Activated CD8-positive, alpha-beta T cell treated with anti-CD3 and anti-CD28 coated beads, Interleukin-2, amount 10 ng/mL, durations not matched to agents 7 days and 5 days (primary cell): ENCODE results near the gene SFI1. TPM values are rescaled to one million over a fixed set of nuclear protein-coding genes. Genes with fewer than 3 reads are reported as not detected.
"Not testable (repeated sequence)": the region's sequence is repeated elsewhere in the genome, so short reads cannot be mapped to it uniquely, and the experiment has no call there.

ENCODE experiments used
- ATAC-seq: fragments of 150-1000 bp; cut with Tn5 transposase; one replicate; pipeline ENCODE4 v1.10.0; 2021; ENCODE audit warnings: moderate library complexity
- CTCF ChIA-PET: fragments of 350-600 bp; sonication (Branson Sonifier 250); formaldehyde crosslinking; loops from one replicate; lab custom pipeline; 2021; ENCODE audit warnings: antibody characterized with exemption; lab: Charles Lee
- POLR2A ChIA-PET: fragments of 350-600 bp; sonication (Branson Sonifier 250); formaldehyde crosslinking; loops from one replicate; lab custom pipeline; 2021; ENCODE audit warnings: antibody characterized with exemption; lab: Charles Lee
- DNase-seq: peaks from one replicate; pipeline ENCODE4 v3.0.0-alpha.2; 2020
- H3K27ac Mint-ChIP-seq: one replicate; pipeline ENCODE4 v1.8.0; 2021; ENCODE audit warnings: mild to moderate bottlenecking, mixed read lengths
- H3K27me3 Mint-ChIP-seq: one replicate; pipeline ENCODE4 v1.8.0; 2021; ENCODE audit warnings: low read depth, mixed read lengths
- H3K36me3 Mint-ChIP-seq: one replicate; pipeline ENCODE4 v1.8.0; 2021; ENCODE audit warnings: low read depth, mixed read lengths
- H3K4me1 Mint-ChIP-seq: one replicate; pipeline ENCODE4 v1.8.0; 2021; ENCODE audit warnings: low read depth, mixed read lengths
- H3K4me3 Mint-ChIP-seq: one replicate; pipeline ENCODE4 v1.8.0; 2021; ENCODE audit warnings: mild to moderate bottlenecking, mixed read lengths
- H3K9me3 Mint-ChIP-seq: one replicate; pipeline ENCODE4 v1.8.0; 2022; ENCODE audit warnings: mixed read lengths; ENCODE audit not compliant: insufficient read depth
- total RNA-seq, 2 experiments: library from RNA; stranded (reverse); gene quantifications; one replicate each; pipeline ENCODE4 v1.2.3, GENCODE V29; 2021

Gene SFI1
- total RNA-seq, 2 experiments from 2014 or later: 136 to 141 TPM

DNA sequence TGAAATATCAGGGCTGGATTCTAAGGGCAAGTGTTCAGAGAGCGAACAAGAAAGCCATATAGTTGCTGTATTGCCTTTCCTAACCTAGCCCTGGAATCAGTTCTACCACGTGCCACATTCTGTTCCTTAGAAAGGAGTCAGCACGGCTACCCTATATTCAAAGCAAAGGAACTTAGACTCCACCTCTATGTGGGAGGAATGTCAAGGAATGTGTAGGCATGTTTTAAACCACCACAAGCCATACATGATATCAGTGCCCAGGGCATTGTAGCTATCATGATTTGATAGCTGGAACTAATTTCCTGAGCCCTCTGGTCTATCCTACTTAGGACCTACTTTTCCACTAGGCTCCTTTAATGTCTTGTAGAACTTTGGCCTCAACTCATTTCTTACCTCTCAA lies 4.2 kb upstream of the SFI1 start:
- no peaks in the 10 kb centered on the region for H3K9me3 Mint-ChIP-seq
- no peak overlapping the region for H3K27ac Mint-ChIP-seq
- H3K4me3 Mint-ChIP-seq: no peak overlapping the region
- H3K27me3 Mint-ChIP-seq: no peaks in the 10 kb centered on the region
- no peak for ATAC-seq
- H3K36me3 Mint-ChIP-seq: peaks cover 14% of the 10 kb centered on the region
- POLR2A ChIA-PET: interaction anchor here (1.2 kb wide), 1 partner anchor 138 kb away, joined by 5 read pairs; no protein-coding TSS in a partner anchor
- peaks cover 39% of the 10 kb centered on the region for H3K4me1 Mint-ChIP-seq
- CTCF ChIA-PET: interaction anchor here (1.2 to 1.7 kb wide), 4 partner anchors 40 to 142 kb away, joined by 3 to 8 read pairs (median 5); no protein-coding TSS in a partner anchor
- no peak for DNase-seq

GRCh38 chr22:31493355-31493754 lies 3.0 kb upstream of the SFI1 start:
- H3K9me3 Mint-ChIP-seq, ATAC-seq, H3K4me3 Mint-ChIP-seq, DNase-seq, H3K27me3 Mint-ChIP-seq, H3K27ac Mint-ChIP-seq: not testable (repeated sequence)
- H3K36me3 Mint-ChIP-seq: peaks cover 17% of the 10 kb centered on the region
- POLR2A ChIA-PET: interaction anchor here (0.5 kb wide), 1 partner anchor 147 kb away, joined by 3 read pairs; no protein-coding TSS in a partner anchor
- CTCF ChIA-PET: interaction anchor here (1.7 kb wide), 1 partner anchor 141 kb away, joined by 4 read pairs; no protein-coding TSS in a partner anchor
- H3K4me1 Mint-ChIP-seq: peaks cover 42% of the 10 kb centered on the region

GRCh38 chr22:31495343-31495742 lies 993 bp upstream of the SFI1 start:
- Mint-ChIP-seq H3K27ac (peak overlapping the region; percentile 97), H3K4me3 (peak overlapping the region; percentile 87), H3K4me1 (peaks cover 47% of the 10 kb centered on the region), H3K27me3 (no peaks in the 10 kb centered on the region), H3K36me3 (peaks cover 22% of the 10 kb centered on the region), H3K9me3 (no peaks in the 10 kb centered on the region)
- ATAC-seq (no peak), DNase-seq (no peak)
- ChIA-PET CTCF (interaction anchor here (0.6 kb wide), 1 partner anchor 32 kb away, joined by 3 read pairs; no protein-coding TSS in a partner anchor), POLR2A (interaction anchor here (0.7 to 1.7 kb wide), 5 partner anchors 23 to 149 kb away, joined by 3 to 5 read pairs (median 4); partner anchors contain the start of gene PATZ1)

- H3K36me3 Mint-ChIP-seq: peaks cover 30% of the 10 kb centered on the region
- H3K4me3 Mint-ChIP-seq: peak overlapping the region; percentile 87
- CTCF ChIA-PET: no interaction called here
- H3K9me3 Mint-ChIP-seq: no peaks in the 10 kb centered on the region
- peak overlapping the region; percentile 97 for H3K27ac Mint-ChIP-seq
- H3K27me3 Mint-ChIP-seq: no peaks in the 10 kb centered on the region
- H3K4me1 Mint-ChIP-seq: peaks cover 38% of the 10 kb centered on the region
- peak; percentile 59 for DNase-seq
- POLR2A ChIA-PET: no interaction called here
- peak; percentile 48 for ATAC-seq
These were observed 405 bp downstream of the SFI1 start for GRCh38 chr22:31496735-31497146.

DNA sequence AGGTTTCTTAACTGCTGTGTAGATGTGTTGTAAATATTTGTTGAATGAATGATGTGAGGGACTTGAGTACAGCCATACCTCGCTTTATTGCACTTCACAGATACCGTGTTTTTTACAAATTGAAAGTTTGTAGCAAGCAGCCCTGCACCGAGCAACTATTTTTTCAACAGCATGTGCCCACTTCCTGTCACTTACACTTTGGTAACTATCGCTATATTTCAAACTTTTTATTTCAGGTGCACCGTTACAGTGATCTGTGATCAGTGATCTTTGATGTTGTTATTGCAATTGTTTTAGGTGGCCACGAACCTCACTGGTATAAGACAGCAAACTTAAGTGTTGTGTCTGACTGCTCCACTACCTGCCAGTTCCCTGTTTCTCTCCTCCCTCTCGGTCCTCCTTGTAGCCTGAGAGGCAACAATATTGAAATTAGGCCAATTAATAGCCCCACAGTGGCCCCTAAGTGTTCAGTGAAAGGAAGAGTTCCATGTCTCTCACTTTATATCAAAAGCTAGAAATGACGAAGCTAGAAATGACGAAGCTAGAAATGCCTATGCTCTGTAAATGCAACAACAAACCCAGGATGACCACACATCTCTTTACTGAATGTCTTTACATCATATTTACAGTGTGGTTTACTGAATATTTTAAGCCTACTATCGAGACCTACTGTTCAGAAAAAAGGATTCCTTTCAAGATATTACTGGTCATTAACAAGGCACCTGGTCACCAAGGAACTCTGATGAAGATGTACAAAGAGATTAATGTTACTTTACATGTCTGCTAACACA lies 1.0 kb downstream of the SFI1 start:
- Mint-ChIP-seq H3K27ac (peak overlapping the region; percentile 97), H3K9me3 (no peaks in the 10 kb centered on the region), H3K27me3 (no peaks in the 10 kb centered on the region), H3K4me1 (peaks cover 38% of the 10 kb centered on the region), H3K36me3 (peaks cover 34% of the 10 kb centered on the region), H3K4me3 (peak overlapping the region; percentile 87)
- peak; percentile 40 for DNase-seq
- ATAC-seq: peak; percentile 1
- ChIA-PET CTCF (interaction anchor here (0.7 to 0.8 kb wide), 2 partner anchors 9 to 40 kb away, joined by 3 read pairs; no protein-coding TSS in a partner anchor), POLR2A (interaction anchor here (1.0 kb wide), 1 partner anchor 14 kb away, joined by 3 read pairs; no protein-coding TSS in a partner anchor)

GRCh38 chr22:31501738-31502137 lies 5.4 kb downstream of the SFI1 start:
- DNase-seq: no peak
- no peak for ATAC-seq
- Mint-ChIP-seq H3K27ac (peak overlapping the region; percentile 57), H3K27me3 (no peaks in the 10 kb centered on the region), H3K4me1 (peaks cover 46% of the 10 kb centered on the region), H3K4me3 (no peak overlapping the region), H3K36me3 (peaks cover 60% of the 10 kb centered on the region), H3K9me3 (no peaks in the 10 kb centered on the region)
- CTCF ChIA-PET: interaction anchor here (1.0 kb wide), 1 partner anchor 55 kb away, joined by 4 read pairs; no protein-coding TSS in a partner anchor
- POLR2A ChIA-PET: interaction anchor here (0.6 kb wide), 1 partner anchor 26 kb away, joined by 3 read pairs; no protein-coding TSS in a partner anchor

GRCh38 chr22:31503211-31503964 lies 7.1 kb downstream of the SFI1 start:
- ATAC-seq: no peak
- H3K27me3 Mint-ChIP-seq: no peaks in the 10 kb centered on the region
- peaks cover 63% of the 10 kb centered on the region for H3K36me3 Mint-ChIP-seq
- H3K4me1 Mint-ChIP-seq: peaks cover 42% of the 10 kb centered on the region
- no peak overlapping the region for H3K4me3 Mint-ChIP-seq
- no peak overlapping the region for H3K27ac Mint-ChIP-seq
- H3K9me3 Mint-ChIP-seq: peaks cover 7% of the 10 kb centered on the region
- CTCF ChIA-PET: no interaction called here
- POLR2A ChIA-PET: no interaction called here
- DNase-seq: no peak

DNA sequence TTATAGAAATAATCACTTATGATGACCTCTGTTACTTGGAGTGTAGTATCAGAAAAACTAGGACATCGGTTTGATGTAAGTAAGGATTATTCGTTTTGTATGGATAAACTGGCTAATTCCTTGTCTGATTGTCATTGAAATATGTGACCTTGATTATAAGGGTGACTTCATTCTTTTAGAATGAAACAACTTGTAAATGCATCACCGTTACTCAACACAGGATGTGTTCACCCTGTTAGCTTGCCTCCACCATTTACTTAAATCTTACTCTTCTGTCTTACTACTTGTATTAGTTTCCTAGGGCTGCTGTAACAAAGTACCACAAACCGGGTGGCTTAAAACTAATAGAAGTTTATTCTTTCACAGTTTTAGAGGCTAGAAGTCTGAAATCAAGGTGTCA lies 7.9 kb downstream of the SFI1 start:
- no peak for DNase-seq
- H3K9me3 Mint-ChIP-seq: peaks cover 7% of the 10 kb centered on the region
- ChIA-PET POLR2A (no interaction called here), CTCF (no interaction called here)
- H3K36me3 Mint-ChIP-seq: peaks cover 64% of the 10 kb centered on the region
- no peak overlapping the region for H3K27ac Mint-ChIP-seq
- ATAC-seq: no peak
- H3K4me1 Mint-ChIP-seq: peaks cover 36% of the 10 kb centered on the region
- no peaks in the 10 kb centered on the region for H3K27me3 Mint-ChIP-seq
- no peak overlapping the region for H3K4me3 Mint-ChIP-seq

DNA sequence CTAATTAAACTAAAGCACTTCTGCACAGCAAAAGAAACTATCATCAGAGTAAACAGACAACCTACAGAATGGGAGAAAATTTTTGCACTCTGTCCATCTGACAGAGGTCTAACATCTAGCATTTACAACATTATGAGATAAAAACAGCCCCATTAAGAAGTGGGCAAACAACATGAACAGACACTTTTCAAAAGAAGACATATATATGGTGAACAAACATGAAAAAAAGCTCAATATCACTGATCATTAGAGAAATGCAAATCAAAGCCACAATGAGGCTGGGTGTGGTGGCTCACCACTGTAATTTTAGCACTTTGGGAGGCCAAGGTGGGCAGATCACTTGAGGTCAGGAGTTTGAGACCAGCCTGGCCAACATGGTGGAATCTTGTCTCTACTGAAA lies 11.2 kb downstream of the SFI1 start:
- H3K36me3 Mint-ChIP-seq: peaks cover 65% of the 10 kb centered on the region
- POLR2A ChIA-PET, H3K9me3 Mint-ChIP-seq, ATAC-seq, DNase-seq, H3K27me3 Mint-ChIP-seq, H3K27ac Mint-ChIP-seq, H3K4me3 Mint-ChIP-seq: not testable (repeated sequence)
- CTCF ChIA-PET: interaction anchor here (0.9 to 1.1 kb wide), 2 partner anchors 29 to 49 kb away, joined by 3 to 4 read pairs; no protein-coding TSS in a partner anchor
- peaks cover 24% of the 10 kb centered on the region for H3K4me1 Mint-ChIP-seq

DNA sequence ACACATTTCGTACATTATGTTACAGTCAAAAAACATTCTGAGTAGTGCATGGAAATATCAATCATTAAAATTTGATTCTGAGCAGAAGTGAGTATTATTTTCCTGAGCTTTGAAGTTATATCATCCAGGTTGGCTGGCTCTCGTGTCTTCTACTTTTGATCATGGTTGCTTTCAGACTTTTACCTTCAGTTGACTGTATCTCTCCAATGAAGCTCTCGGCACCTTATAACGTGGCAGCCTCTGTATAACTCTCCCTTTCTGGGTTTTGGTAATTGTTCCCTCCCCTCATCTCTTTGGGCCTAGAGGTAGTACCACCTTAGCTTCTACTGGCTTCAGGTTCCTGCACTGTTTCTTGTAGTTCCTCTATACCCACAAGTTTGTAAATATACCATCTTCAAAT lies 12.2 kb downstream of the SFI1 start:
- Mint-ChIP-seq H3K9me3 (peaks cover 7% of the 10 kb centered on the region), H3K4me1 (peaks cover 17% of the 10 kb centered on the region), H3K27ac (peak overlapping the region; percentile 33), H3K36me3 (peaks cover 64% of the 10 kb centered on the region), H3K4me3 (no peak overlapping the region), H3K27me3 (no peaks in the 10 kb centered on the region)
- DNase-seq (no peak), ATAC-seq (no peak)
- POLR2A ChIA-PET: no interaction called here
- CTCF ChIA-PET: no interaction called here

- no peaks in the 10 kb centered on the region for H3K27me3 Mint-ChIP-seq
- ATAC-seq (no peak), DNase-seq (no peak)
- H3K9me3 Mint-ChIP-seq: peaks cover 7% of the 10 kb centered on the region
- H3K4me1 Mint-ChIP-seq: peaks cover 14% of the 10 kb centered on the region
- no peak overlapping the region for H3K27ac Mint-ChIP-seq
- ChIA-PET POLR2A (no interaction called here), CTCF (no interaction called here)
- H3K4me3 Mint-ChIP-seq: no peak overlapping the region
- H3K36me3 Mint-ChIP-seq: peaks cover 61% of the 10 kb centered on the region
These were observed 12.9 kb downstream of the SFI1 start for GRCh38 chr22:31509061-31509762.
